Measurements from ENCODE around the gene GTF2B.
"Not testable (repeated sequence)": the region's sequence is repeated elsewhere in the genome, so short reads cannot be mapped to it uniquely, and the experiment has no call there.

GTF2B gene

GRCh38 chr1:88851303-88852063 is 39.9 kb downstream of the GTF2B start:
- Histone ChIP-seq H3K27ac (ENCODE audit: low read depth, low read length) (no peak overlapping the region), H4K20me1 (ENCODE audit: low read depth, low read length) (no peaks in the 10 kb centered on the region), H3K9me2 (replicated peaks; ENCODE audit: insufficient read depth, low read length) (no peaks in the 10 kb centered on the region), H3K79me2 (ENCODE audit: insufficient read depth, low read length) (no peaks in the 10 kb centered on the region), H3K9me3 (ENCODE audit: insufficient read depth, low read length) (no peaks in the 10 kb centered on the region), H3K4me3 (ENCODE audit: insufficient read depth, low read length, poor library complexity, severe bottlenecking) (no peak overlapping the region), H3K36me3 (ENCODE audit: low read length) (peaks cover 13% of the 10 kb centered on the region; the same call in 1 of the 2 replicates), H3K4me2 (ENCODE audit: low read depth, low read length, poor library complexity, severe bottlenecking) (no peak overlapping the region), H3F3A (ENCODE audit: insufficient read depth) (no peaks in the 10 kb centered on the region), H3K9ac (ENCODE audit: low read length) (no peak overlapping the region), H3K27me3 (ENCODE audit: low read length) (no peaks in the 10 kb centered on the region), H2AFZ (ENCODE audit: low read depth, low read length, severe bottlenecking) (no peak overlapping the region)
- no peak for TF ChIP-seq CTCF (IDR thresholded peaks at IDR 0.05; ENCODE audit: insufficient read depth, low read length, poor library complexity, severe bottlenecking)
- TF ChIP-seq EZH2phosphoT487 (conservative IDR thresholded peaks at IDR 0.05; ENCODE audit: low read length): no peak

GRCh38 chr1:88847643-88848042 is 43.7 kb downstream of the GTF2B start:
- no peaks in the 10 kb centered on the region for H3F3A ChIP-seq (ENCODE audit: insufficient read depth)
- no peak overlapping the region for H3K4me2 ChIP-seq (ENCODE audit: low read depth, low read length, poor library complexity, severe bottlenecking)
- H3K36me3 ChIP-seq (ENCODE audit: low read length): 0 out of 2 replicates have a peak, but pooled peaks cover 6% of the 10 kb centered on the region
- H3K9me2 ChIP-seq (replicated peaks; ENCODE audit: insufficient read depth, low read length): no peaks in the 10 kb centered on the region
- no peaks in the 10 kb centered on the region for H3K27me3 ChIP-seq (ENCODE audit: low read length)
- TF ChIP-seq CTCF (IDR thresholded peaks at IDR 0.05; ENCODE audit: insufficient read depth, low read length, poor library complexity, severe bottlenecking) (no peak), EZH2phosphoT487 (conservative IDR thresholded peaks at IDR 0.05; ENCODE audit: low read length) (no peak)
- H2AFZ ChIP-seq (ENCODE audit: low read depth, low read length, severe bottlenecking): no peak overlapping the region
- no peaks in the 10 kb centered on the region for H3K79me2 ChIP-seq (ENCODE audit: insufficient read depth, low read length)
- no peaks in the 10 kb centered on the region for H3K9me3 ChIP-seq (ENCODE audit: insufficient read depth, low read length)
- H3K27ac ChIP-seq (ENCODE audit: low read depth, low read length): no peak overlapping the region
- no peak overlapping the region for H3K9ac ChIP-seq (ENCODE audit: low read length)
- H4K20me1 ChIP-seq (ENCODE audit: low read depth, low read length): no peaks in the 10 kb centered on the region
- no peak overlapping the region for H3K4me3 ChIP-seq (ENCODE audit: insufficient read depth, low read length, poor library complexity, severe bottlenecking)

- no peak overlapping the region for H3K4me3 ChIP-seq (ENCODE audit: insufficient read depth, low read length, poor library complexity, severe bottlenecking)
- TF ChIP-seq EZH2phosphoT487 (conservative IDR thresholded peaks at IDR 0.05; ENCODE audit: low read length) (no peak), CTCF (IDR thresholded peaks at IDR 0.05; ENCODE audit: insufficient read depth, low read length, poor library complexity, severe bottlenecking) (no peak)
- no peaks in the 10 kb centered on the region for H4K20me1 ChIP-seq (ENCODE audit: low read depth, low read length)
- no peak overlapping the region for H3K4me2 ChIP-seq (ENCODE audit: low read depth, low read length, poor library complexity, severe bottlenecking)
- H3K27me3 ChIP-seq (ENCODE audit: low read length): no peaks in the 10 kb centered on the region
- no peaks in the 10 kb centered on the region for H3F3A ChIP-seq (ENCODE audit: insufficient read depth)
- H2AFZ ChIP-seq (ENCODE audit: low read depth, low read length, severe bottlenecking): no peak overlapping the region
- no peaks in the 10 kb centered on the region for H3K9me2 ChIP-seq (replicated peaks; ENCODE audit: insufficient read depth, low read length)
- H3K36me3 ChIP-seq (ENCODE audit: low read length): peaks cover 14% of the 10 kb centered on the region
- no peaks in the 10 kb centered on the region for H3K79me2 ChIP-seq (ENCODE audit: insufficient read depth, low read length)
- no peak overlapping the region for H3K27ac ChIP-seq (ENCODE audit: low read depth, low read length)
- H3K9ac ChIP-seq (ENCODE audit: low read length): no peak overlapping the region
- H3K9me3 ChIP-seq (ENCODE audit: insufficient read depth, low read length): no peaks in the 10 kb centered on the region
Observed at GRCh38 chr1:88825721-88826120, 65.6 kb downstream of the GTF2B start.

GRCh38 chr1:88819642-88820041 is 71.7 kb downstream of the GTF2B start:
- H3K4me3 ChIP-seq (ENCODE audit: insufficient read depth, low read length, poor library complexity, severe bottlenecking); H3K27me3 ChIP-seq (ENCODE audit: low read length); H3K27ac ChIP-seq (ENCODE audit: low read depth, low read length); H3K9me2 ChIP-seq (replicated peaks; ENCODE audit: insufficient read depth, low read length); H3K79me2 ChIP-seq (ENCODE audit: insufficient read depth, low read length); H3K4me2 ChIP-seq (ENCODE audit: low read depth, low read length, poor library complexity, severe bottlenecking); H3K9ac ChIP-seq (ENCODE audit: low read length); H2AFZ ChIP-seq (ENCODE audit: low read depth, low read length, severe bottlenecking); H3F3A ChIP-seq (ENCODE audit: insufficient read depth); H4K20me1 ChIP-seq (ENCODE audit: low read depth, low read length); H3K36me3 ChIP-seq (ENCODE audit: low read length); H3K9me3 ChIP-seq (ENCODE audit: insufficient read depth, low read length): not testable (repeated sequence)

All from SU-DHL-6 (cell line).